Measurements from ENCODE around the gene ADARB1. TPM values are rescaled to one million over a fixed set of nuclear protein-coding genes. Genes with fewer than 3 reads are reported as not detected.

The ADARB1 gene
- total and polyA plus RNA-seq, 2 of the 4 experiments (the other 2 are of a cell fraction), result 39.8 to 47.3 TPM

DNA sequence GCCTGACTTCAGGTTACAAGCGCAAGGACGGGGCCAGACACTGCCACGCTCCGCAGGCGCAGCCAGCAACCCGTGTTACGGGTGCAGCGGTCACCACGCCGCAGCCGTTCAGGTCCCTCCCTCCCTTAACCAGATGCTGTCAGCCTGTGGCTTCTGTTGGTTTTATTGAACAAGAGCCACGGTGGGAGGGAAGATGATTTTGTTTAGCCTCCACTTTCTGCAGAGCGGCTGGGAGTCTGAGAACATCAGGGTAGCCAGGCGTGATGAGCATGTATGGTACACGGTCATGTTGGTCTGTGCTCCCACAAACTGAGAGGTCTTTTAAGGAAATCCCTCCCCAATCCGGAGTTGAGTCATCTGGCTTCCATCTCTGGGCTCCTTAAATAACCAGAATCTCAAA is 18.5 kb upstream of the ADARB1 start:
- TF ChIP-seq MXI1 (IDR thresholded peaks at IDR 0.05; ENCODE audit: borderline replicate concordance, low read depth, low read length) (no peak), RCOR1 (IDR thresholded peaks at IDR 0.05; ENCODE audit: insufficient replicate concordance, low read length) (no peak)
- ATAC-seq (ENCODE audit: low read depth), result no peak
- dilution Hi-C loops (cut with HindIII; ENCODE audit: low sequenced_read_pairs, unreplicated experiment) (no loop called here), in situ Hi-C loops (cut with MboI; ENCODE audit: low sequenced_read_pairs) (no loop called here), intact Hi-C loops (cut with micrococcal nuclease) (no loop called here)
- Histone ChIP-seq H2BK5ac (ENCODE audit: low read depth, low read length, poor library complexity, severe bottlenecking) (peak overlapping the region; percentile 56), H4K20me1 (ENCODE audit: insufficient read depth, low read length) (no peaks in the 10 kb centered on the region), H2AK5ac (ENCODE audit: low read depth, low read length) (peak overlapping the region; percentile 97), H2BK20ac (ENCODE audit: low read depth, low read length) (peak overlapping the region; percentile 72), H2AK9ac (replicated peaks; ENCODE audit: low read depth, low read length, poor library complexity) (peak overlapping the region; percentile 22), H3K4me3 (ENCODE audit: insufficient read depth, low read depth, low read length) (no peak overlapping the region), H3K4me1 (ENCODE audit: control insufficient read depth, insufficient read depth, low read length) (peaks cover 30% of the 10 kb centered on the region), H2BK15ac (ENCODE audit: low read depth, low read length) (peak overlapping the region; percentile 82), H4K91ac (ENCODE audit: insufficient read depth, low read depth, low read length) (peak overlapping the region; percentile 69), H3K27me3 (ENCODE audit: control insufficient read depth, insufficient read depth, low read length) (no peaks in the 10 kb centered on the region), H3K27ac (ENCODE audit: insufficient read depth, low read length) (no peak overlapping the region), H2AFZ (replicated peaks; ENCODE audit: low read length, poor library complexity) (peak overlapping the region; percentile 72), H3K4ac (ENCODE audit: low read depth, low read length) (peak overlapping the region; percentile 62), H3K9me3 (ENCODE audit: control insufficient read depth, insufficient read depth, low read length) (no peaks in the 10 kb centered on the region), H4K8ac (ENCODE audit: low read depth in 2 of 2, low read length in 2 of 2) (peak overlapping the region; percentile 49 to 80; a peak in 3 of 4 replicates), H3K4me2 (ENCODE audit: low read depth, low read length) (no peak overlapping the region), H3K18ac (ENCODE audit: low read depth, low read length) (peak overlapping the region; percentile 31), H3K56ac (ENCODE audit: extremely low read depth, insufficient read depth, low read length) (no peak overlapping the region; the same call in 1 of the 2 replicates), H3K79me1 (ENCODE audit: low read depth in 1 of 2, low read length in 2 of 2) (peaks cover 15 to 19% of the 10 kb centered on the region in 2 experiments; a peak in 3 of 4 replicates), H3K9ac (ENCODE audit: low read depth, low read length) (no peak overlapping the region), H3K9me1 (ENCODE audit: insufficient read depth, low read length) (peaks cover 23% of the 10 kb centered on the region), H4K5ac (ENCODE audit: low read depth, low read length) (peak overlapping the region; percentile 13; the same call in 1 of the 2 replicates), H3K14ac (replicated peaks; ENCODE audit: low read depth, low read length) (peak overlapping the region; percentile 34; the same call in 1 of the 2 replicates), H3K23ac (ENCODE audit: low read depth, low read length) (no peak overlapping the region), H2BK120ac (ENCODE audit: low read depth, low read length) (peak overlapping the region; percentile 38; the same call in 1 of the 2 replicates), H3K36me3 (ENCODE audit: control insufficient read depth, insufficient read depth, low read length) (no peaks in the 10 kb centered on the region)
- WGBS, 2 experiments (ENCODE audit: extremely low coverage in 2 of 2, insufficient read length in 1 of 2), result 58% methylated on average over 5 of the region's 16 CpGs; no CpG with 5 or more reads in 1 of the 2 experiments
- no TSS peak for BruUV-seq (replicated peaks)
- DNase-seq, result peak; percentile 47
- ChIA-PET POLR2A (ENCODE audit: unreplicated experiment) (no interaction called here), CTCF (no interaction called here)

All from IMR-90 (cell line).